K562 (cell line): ENCODE measurements around the gene UNKL. TPM values are rescaled to one million over a fixed set of nuclear protein-coding genes. Genes with fewer than 3 reads are reported as not detected.

Experiments used
- ARID3B ChIP-seq: fragments of 250-450 bp; sonication (Bioruptor Pico); IDR thresholded peaks from 2 replicates; pipeline ENCODE4 v1.4.0; 2020; ENCODE audit warnings: borderline replicate concordance
- ATF4 ChIP-seq: fragments of 450-650 bp; formaldehyde crosslinking; IDR thresholded peaks from 2 replicates; pipeline ENCODE4 v1.4.0; 2022; ENCODE audit warnings: mild to moderate bottlenecking, moderate library complexity
- CBFA2T2 ChIP-seq: fragments of 450-650 bp; conservative IDR thresholded peaks from 2 replicates; pipeline ENCODE4 v1.6.1; 2017; ENCODE audit warnings: mild to moderate bottlenecking
- CHD4 ChIP-seq: fragments of 200-600 bp; sonication (generic); IDR thresholded peaks from 3 replicates; pipeline ENCODE4 v1.6.1; 2012; ENCODE audit warnings: low read depth, mild to moderate bottlenecking, mixed read lengths, low read length, inconsistent platforms; ENCODE audit not compliant: insufficient read depth, insufficient replicate concordance, poor library complexity, severe bottlenecking
- E2F5 ChIP-seq: sonication (generic); formaldehyde crosslinking; IDR thresholded peaks from 2 replicates; pipeline ENCODE4 v1.8.0; 2022; ENCODE audit warnings: mild to moderate bottlenecking, missing genetic modification reagents
- HBP1 ChIP-seq: fragments of 450-650 bp; formaldehyde crosslinking; IDR thresholded peaks from 2 replicates; pipeline ENCODE4 v1.4.0; 2022; ENCODE audit warnings: missing genetic modification characterization
- HDAC8 ChIP-seq: fragments of 450-650 bp; IDR thresholded peaks from 2 replicates; pipeline ENCODE4 v1.6.1; 2016; ENCODE audit warnings: mild to moderate bottlenecking, missing genetic modification characterization, moderate library complexity, missing compliant biosample characterization
- MEF2D ChIP-seq: conservative IDR thresholded peaks from 2 replicates; pipeline ENCODE4 v1.6.1; 2016; ENCODE audit warnings: low read depth, missing genetic modification characterization, missing compliant biosample characterization
- NCOA1 ChIP-seq: fragments of 450-650 bp; IDR thresholded peaks from 2 replicates; pipeline ENCODE4 v1.6.1; 2016; ENCODE audit warnings: low read depth
- NFE2L1 ChIP-seq: fragments of 450-650 bp; IDR thresholded peaks from 2 replicates; pipeline ENCODE4 v1.6.1; 2016; ENCODE audit warnings: missing genetic modification characterization, low read depth, mild to moderate bottlenecking, missing compliant biosample characterization, moderate library complexity, borderline replicate concordance
- SMARCA5 ChIP-seq: fragments of 450-650 bp; IDR thresholded peaks from 2 replicates; pipeline ENCODE4 v1.6.1; 2016
- SREBF1 ChIP-seq: fragments of 150-350 bp; IDR thresholded peaks from 2 replicates; pipeline ENCODE4 v1.6.1; 2014; ENCODE audit warnings: antibody characterized with exemption, low read depth, low read length, borderline replicate concordance
- TAF7 ChIP-seq: fragments of 450-650 bp; IDR thresholded peaks from 2 replicates; pipeline ENCODE4 v1.6.1; 2016; ENCODE audit warnings: missing genetic modification characterization, missing compliant biosample characterization
- TFE3 ChIP-seq: fragments of 450-650 bp; formaldehyde crosslinking; IDR thresholded peaks from 2 replicates; pipeline ENCODE4 v1.4.0; 2020; ENCODE audit warnings: mild to moderate bottlenecking, mixed read lengths
- ZBTB12 ChIP-seq: fragments of 250-450 bp; sonication (Bioruptor Pico); IDR thresholded peaks from 2 replicates; pipeline ENCODE4 v1.4.0; 2020
- ZNF134 ChIP-seq: fragments of 250-450 bp; sonication (Bioruptor Pico); conservative IDR thresholded peaks from 2 replicates; pipeline ENCODE4 v1.4.0; 2020
- ZNF408 ChIP-seq: fragments of 250-450 bp; sonication (Bioruptor Pico); IDR thresholded peaks from 2 replicates; pipeline ENCODE4 v1.4.0; 2020; ENCODE audit warnings: low read depth, mild to moderate bottlenecking, moderate library complexity
- ZNF644 ChIP-seq: fragments of 200-800 bp; sonication (Bioruptor generic); IDR thresholded peaks from 2 replicates; pipeline ENCODE4 v1.6.1; 2016; ENCODE audit warnings: low read depth, missing genetic modification characterization, missing compliant biosample characterization
- ZNF785 ChIP-seq: fragments of 250-450 bp; sonication (Bioruptor Pico); IDR thresholded peaks from 2 replicates; pipeline ENCODE4 v1.4.0; 2020; ENCODE audit warnings: mild to moderate bottlenecking
- polyA plus RNA-seq, 8 experiments: library from polyadenylated mRNA; depleted of rRNA in 4 of 8; stranded (reverse) in 5 of 8; unstranded in 3 of 8; fragments of >200 nt; fragmentation: Nextera tagmentation in 2 of 8; fragmentation: Illumina TruSeq in 1 of 8; extraction: Ambion mirVana in 2 of 8; extraction: Trizol in 1 of 8; gene quantifications; 2 replicates each; pipeline versions ENCODE4 v1.2.1 to v1.2.3, GENCODE V29; 2011 to 2014; ENCODE audit warnings: inconsistent platforms in 1 of 8, missing spikeins in 1 of 8
- total RNA-seq, 7 experiments: library from RNA; depleted of rRNA in 6 of 7; stranded (reverse); fragments of >200 nt in 6 of 7; fragmentation: Illumina TruSeq in 2 of 7; extraction: Trizol in 2 of 7; gene quantifications; 2 replicates each; pipeline versions ENCODE4 v1.2.1 to v1.2.3, GENCODE V29; 2011 to 2021; ENCODE audit warnings: low replicate concordance in 1 of 7

Gene UNKL
- total and polyA plus RNA-seq, 9 of the 15 experiments (the other 6 are each of a cell fraction or from before 2014, with no cell fraction given), result 0.37 to 30.2 (median 5.1) TPM

GRCh38 chr16:1413684-1414531, 596 bp downstream of the UNKL start (continued):
- TF ChIP-seq ZBTB12 (CRISPR knock-in tag) (no peak), HBP1 (no peak), NFE2L1 (tag) (no peak), CHD4 (no peak), ZNF134 (CRISPR knock-in tag) (no peak), NCOA1 (no peak), ARID3B (CRISPR knock-in tag) (no peak), SREBF1 (no peak), ZNF408 (CRISPR knock-in tag) (no peak), MEF2D (no peak), ZNF785 (CRISPR knock-in tag) (no peak), HDAC8 (tag) (no peak), ATF4 (CRISPR knock-in tag) (no peak), SMARCA5 (no peak; the same call in 1 of the 2 replicates), ZNF644 (tag) (no peak), TFE3 (CRISPR knock-in tag) (no peak), CBFA2T2 (no peak), E2F5 (CRISPR knock-in tag) (no peak), TAF7 (no peak)
